GM10847 (cell line): ENCODE results near the gene LCE1B.

Source experiments
- POLR2A ChIP-seq: IDR thresholded peaks from 2 replicates; pipeline ENCODE4 v1.6.1; 2011; ENCODE audit not compliant: insufficient read length; ENCODE audit errors: extremely low read depth

Gene LCE1B

GRCh38 chr1:152827173-152827572 is 15.4 kb downstream of the LCE1B start, which contains the start of gene LCE1A:
Gene LCE1A (plus strand): TSS chr1:152827473. CDS start chr1:152827473, 0 bp downstream.
- no peak for TF ChIP-seq POLR2A

DNA sequence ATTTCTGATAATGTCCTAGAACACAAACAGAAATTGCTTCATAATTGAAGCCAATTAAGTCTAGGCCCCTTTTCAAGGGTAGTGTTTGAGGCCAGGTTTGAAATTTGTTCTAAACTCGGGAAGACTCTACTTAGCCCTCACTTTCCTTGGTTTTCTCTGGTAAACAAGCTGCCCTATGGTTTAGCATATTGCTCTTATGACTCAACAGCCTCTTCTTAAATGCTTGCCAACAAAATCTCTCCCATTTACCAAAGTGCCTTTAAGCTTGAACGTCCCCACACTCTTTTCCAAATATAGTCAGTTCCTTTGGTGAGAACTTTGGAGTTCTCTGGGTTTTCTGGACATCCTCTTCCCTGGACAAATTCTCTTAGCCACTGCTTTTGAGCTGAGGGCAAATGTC is 25.1 kb downstream of the LCE1B start:
- TF ChIP-seq POLR2A: no peak

- TF ChIP-seq POLR2A: no peak
These were observed 30.8 kb downstream of the LCE1B start, which contains the start of gene LCE6A for GRCh38 chr1:152842556-152842955. Gene LCE6A (plus strand): TSS chr1:152842856. CDS start chr1:152843521, 665 bp downstream.

DNA sequence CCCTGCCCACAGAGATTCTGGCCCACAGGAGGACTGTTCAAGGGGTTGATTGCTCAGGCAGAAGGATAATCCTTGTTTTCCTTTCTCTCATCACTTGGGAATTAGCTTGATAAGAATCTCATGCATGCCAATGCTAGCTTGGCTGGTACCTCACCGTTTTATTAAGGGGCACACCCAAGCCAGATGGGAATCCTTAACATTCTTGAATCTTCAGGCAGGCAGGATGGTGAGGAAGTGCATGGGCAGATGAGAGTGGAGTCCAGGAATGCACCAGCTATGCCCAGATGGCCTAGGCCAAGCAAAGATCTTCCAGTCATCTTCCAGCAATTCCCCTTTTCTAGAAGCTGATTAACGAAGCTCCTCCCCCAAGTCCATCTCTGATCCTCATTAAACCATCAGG is 43.9 kb downstream of the LCE1B start:
- TF ChIP-seq POLR2A: no peak

- TF ChIP-seq POLR2A: no peak
These were observed 46.3 kb downstream of the LCE1B start for GRCh38 chr1:152858062-152858461.

DNA sequence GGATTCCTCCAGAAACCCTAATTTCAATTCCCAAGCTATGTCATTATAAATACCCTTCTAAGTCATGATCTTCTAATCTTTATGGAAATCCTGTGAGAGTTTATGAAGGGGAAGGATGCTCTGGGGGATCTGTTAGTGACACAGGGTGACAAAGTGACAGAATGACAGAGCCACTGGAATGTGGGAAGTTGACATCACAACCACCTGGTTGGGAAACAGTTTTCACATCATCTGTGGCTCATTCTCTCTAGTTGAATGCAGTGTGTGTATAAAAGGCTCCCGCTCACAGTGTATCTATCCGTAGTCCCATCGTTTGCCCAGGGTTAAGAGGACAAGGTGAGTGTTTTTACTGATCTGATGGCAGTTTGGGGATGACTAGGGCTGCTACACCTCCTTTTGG is 47.9 kb downstream of the LCE1B start, which contains the start of gene LCE7A:
Gene LCE7A, plus strand, starts transcription at position 301 of the 400 bp plus-strand sequence. CDS start 702 bp downstream, outside the sequence.
- no peak for TF ChIP-seq POLR2A

DNA sequence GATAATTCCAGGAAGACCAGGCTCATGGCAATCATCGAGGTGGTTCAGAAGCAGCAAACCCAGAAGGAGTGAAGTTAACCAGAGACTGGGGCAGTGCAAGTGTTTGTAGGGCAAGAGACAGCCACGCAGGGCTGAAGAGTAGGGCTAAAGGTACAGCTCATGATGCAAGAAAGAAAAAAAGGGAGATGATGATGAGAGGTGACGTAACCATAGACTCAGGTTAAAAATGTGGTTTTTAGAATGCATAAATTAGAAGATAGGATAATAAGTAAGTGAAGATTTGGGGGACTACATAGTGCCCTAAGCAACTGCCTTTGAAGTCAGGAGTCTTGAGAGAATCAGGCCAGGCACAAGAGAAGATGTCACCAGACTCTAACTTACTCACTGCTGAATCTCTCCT is 48.4 kb downstream of the LCE1B start:
- TF ChIP-seq POLR2A: no peak

DNA sequence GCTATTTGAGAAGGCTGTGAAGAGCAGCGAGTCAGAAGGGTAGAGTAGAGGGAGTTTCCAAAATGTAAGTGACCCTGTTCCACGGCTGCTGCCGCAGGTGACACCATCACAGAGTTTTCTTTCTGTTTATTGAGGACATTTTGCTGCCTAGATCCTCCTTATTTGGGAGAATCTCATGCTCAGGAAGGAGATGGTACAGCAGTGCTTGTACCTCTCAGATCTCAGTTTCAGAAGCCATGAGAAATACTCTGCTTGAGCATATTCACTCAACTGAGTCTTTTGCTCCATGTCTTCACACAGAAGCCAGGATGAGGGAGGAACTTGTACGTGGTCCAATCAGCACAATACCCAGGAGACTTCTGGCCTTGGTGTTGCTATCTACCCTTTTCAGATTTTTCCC is 49.6 kb downstream of the LCE1B start:
- no peak for TF ChIP-seq POLR2A
